HG02852 (cell line): ENCODE data around the gene WTIP.
"Not testable (repeated sequence)": the region's sequence is repeated elsewhere in the genome, so short reads cannot be mapped to it uniquely, and the experiment has no call there.

ENCODE experiments used
- ATAC-seq: cut with Tn5 transposase; IDR thresholded peaks from one replicate; pipeline ENCODE4 v1.9.1; 2021; ENCODE audit warnings: mild to moderate bottlenecking, moderate library complexity; ENCODE audit not compliant: unreplicated experiment

Gene WTIP

DNA sequence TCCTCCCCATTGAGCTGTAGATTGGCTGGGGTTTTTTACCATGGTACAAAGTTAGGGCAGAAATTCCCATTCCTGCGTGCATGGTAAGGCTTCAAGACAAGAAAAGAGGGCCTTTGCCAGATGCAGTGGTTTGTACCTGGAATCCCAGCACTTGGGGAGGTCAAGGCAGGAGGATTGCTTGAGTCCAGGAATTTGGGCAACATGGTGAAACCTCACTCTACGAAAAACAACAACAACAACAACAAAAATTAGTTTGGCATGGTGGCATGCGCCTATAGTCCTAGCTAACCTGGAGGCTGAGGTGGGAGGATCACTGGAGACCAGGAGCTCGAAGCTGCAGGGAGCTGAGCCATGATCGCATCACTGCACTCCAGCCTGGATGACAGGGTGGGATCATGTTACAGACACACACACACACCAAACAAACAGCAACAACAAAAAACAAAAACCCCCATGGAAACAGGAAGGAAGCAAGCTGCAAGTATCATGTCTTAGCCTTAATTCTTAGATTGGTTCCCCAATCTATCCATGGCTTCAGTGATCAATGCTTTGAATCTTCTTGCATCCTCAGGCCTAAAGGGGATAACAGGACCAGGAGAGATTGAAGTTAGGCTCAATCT, 5.5 kb upstream of the WTIP start:
- ATAC-seq: no peak

DNA sequence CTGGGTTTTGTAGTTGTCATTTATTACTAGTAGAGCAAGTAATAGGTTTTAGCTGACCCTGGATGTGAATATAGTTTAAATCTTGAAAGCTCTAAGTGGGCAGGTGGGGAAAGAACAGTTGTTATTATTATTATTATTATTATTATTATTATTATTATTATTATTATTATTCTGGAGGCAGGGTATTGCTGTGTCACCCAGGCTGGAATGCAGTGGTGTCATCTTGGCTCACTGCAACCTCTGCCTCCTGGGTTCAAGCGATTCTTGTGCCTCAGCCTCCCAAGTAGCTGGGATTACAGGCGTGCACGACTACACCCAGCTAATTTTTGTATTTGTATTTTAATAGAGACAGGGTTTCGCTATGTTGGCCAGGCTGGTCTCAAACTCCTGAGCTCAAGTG, 3.1 kb upstream of the WTIP start:
- not testable (repeated sequence) for ATAC-seq

DNA sequence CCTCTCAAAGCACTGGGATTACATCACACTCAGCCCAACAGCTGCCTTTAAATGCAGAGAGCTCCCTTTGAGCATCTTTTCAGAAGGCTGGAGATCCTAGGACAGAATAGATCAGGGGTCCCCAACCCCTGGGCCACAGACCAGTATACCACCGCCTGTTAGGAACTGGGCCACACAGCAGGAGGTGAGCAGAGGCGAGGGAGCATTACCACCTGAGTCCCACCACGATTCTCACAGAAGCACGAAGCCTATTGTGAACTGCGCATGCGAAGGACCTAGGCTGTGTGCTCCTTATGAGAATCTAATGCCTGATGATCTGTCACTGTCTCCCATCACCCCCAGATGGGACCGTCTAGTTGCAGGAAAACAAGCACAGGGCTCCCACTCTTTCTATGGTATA, 2.2 kb upstream of the WTIP start:
- ATAC-seq: no peak

DNA sequence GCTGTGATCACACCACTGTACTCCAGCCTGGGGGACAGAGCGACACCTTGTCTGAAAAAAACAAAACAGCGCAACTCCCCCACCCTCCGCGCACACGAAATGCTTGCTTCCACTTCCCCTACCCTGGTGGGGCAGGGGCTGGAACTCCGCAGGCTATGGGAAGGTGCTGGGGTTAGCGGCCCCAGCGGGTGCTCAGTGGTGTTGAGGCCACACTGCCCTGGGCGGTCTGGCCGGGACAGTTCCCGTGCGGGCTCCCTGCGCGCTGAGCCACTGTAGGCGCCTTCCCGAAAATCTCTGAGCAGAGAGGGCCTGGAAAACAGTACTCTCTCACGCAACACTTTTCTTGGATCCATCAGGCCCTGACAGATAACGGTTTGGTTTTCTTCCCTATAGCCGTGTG, 1.1 kb upstream of the WTIP start:
- no peak for ATAC-seq

DNA sequence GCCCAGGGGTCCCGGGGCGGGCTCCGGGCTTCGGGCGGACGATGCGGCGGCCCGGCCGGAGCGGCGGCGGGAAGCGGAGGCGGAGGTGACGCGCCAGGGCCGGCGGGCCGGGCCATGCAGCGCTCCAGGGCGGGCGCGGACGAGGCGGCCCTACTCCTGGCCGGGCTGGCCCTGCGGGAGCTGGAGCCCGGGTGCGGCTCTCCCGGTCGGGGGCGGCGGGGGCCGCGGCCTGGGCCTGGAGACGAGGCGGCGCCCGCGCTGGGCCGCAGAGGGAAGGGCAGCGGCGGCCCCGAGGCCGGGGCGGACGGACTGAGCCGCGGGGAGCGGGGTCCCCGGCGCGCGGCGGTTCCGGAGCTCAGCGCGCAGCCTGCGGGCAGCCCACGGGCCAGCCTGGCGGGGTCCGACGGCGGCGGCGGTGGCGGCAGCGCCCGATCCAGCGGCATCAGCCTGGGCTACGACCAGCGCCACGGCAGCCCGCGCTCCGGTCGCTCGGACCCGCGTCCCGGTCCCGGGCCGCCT, 362 bp downstream of the WTIP start:
- ATAC-seq: no peak

DNA sequence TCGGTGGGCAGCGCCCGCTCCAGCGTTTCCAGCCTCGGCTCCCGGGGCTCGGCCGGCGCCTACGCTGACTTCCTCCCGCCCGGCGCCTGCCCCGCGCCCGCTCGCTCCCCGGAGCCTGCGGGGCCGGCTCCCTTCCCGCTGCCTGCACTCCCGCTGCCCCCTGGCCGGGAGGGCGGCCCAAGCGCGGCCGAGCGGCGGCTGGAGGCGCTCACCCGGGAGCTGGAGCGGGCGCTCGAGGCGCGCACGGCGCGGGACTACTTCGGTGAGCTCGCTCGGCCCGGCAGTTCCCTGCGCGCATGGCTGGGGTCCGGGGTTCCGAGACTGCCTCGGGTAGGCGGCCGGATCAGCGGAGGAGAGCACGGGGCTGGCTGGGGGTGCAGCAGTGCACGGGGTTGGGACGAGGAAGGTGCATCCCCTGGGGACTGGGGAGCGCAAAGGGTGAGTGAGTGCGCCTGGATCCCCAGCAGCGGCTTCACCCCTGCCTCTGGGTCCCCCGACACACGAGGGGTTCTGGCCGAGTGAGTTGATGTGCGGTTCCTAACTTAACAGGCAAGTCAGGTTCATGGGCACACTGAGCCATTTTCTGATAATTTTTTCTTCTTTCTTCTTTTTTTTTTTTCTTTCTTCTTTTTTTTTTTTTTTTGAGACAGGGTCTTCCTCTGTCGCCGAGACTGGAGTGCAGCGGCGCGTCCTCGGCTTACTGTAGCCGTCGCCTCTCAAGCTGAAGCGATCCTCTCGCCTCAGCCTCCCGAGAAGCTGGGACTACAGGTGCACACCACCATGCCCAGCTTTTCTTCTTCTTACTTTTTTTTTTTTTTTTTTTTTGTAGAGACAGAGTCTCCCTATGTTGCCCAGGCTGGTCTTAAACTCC, 1.1 kb downstream of the WTIP start:
- ATAC-seq: no peak

DNA sequence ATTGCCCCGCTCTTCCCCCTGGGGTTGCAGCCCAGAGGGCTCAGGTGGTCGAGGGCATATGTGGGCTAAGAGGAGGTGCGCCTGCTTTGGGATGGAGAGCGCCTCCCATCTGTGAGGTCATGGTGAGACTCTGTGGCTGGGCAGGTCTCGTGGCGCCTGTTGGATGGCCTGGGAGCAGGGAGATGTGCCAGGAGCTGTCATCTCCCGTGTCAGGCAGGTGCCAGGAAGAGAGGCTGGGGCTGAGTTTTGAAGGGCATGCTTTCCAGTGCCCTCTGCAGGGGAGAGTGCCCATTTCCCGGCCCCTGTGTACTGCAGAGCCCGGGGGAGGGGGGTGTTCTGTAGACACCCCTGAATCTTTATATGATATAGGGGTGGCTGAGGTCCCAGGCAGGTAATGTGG, 2.8 kb downstream of the WTIP start:
- no peak for ATAC-seq

DNA sequence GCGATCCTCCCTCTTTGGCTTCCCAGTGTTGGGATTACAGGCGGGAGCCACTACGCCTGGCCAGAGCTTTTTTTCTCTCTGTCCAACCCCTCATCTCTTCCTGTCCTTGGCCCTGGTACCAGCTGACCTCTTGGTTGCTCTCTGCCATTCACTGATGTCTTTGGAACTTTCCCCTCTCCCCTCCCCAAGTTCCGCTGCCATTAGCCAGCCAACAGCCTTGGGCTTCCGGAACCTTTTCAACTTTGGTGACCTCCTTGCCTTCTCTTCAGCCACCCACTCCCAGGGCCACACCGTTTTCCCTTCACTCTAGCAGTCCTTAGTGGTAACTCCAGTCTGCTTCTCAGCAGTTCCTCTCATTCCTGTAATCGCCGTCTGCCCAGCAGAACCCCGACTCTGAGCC, 4.3 kb downstream of the WTIP start:
- ATAC-seq: no peak

DNA sequence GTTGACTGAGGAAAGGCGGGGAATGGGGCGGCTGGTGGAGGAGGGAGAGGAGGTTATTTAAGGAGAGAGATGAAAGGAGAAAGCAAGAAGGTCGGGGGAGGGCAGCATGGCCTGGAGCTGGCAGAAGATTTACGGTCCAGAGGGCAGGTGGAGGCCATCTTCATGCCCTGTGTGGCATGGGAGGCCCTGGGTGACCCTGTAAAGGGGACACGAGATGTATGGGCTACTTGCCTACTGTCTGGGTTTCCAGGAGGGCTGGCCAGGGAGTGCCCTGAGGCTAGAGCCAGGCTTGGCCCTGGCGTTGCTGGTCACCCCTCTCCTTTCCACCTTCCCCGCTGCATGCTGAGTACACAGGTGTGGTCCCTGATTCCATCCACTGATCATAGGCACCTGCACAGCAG, 6.1 kb downstream of the WTIP start:
- no peak for ATAC-seq

DNA sequence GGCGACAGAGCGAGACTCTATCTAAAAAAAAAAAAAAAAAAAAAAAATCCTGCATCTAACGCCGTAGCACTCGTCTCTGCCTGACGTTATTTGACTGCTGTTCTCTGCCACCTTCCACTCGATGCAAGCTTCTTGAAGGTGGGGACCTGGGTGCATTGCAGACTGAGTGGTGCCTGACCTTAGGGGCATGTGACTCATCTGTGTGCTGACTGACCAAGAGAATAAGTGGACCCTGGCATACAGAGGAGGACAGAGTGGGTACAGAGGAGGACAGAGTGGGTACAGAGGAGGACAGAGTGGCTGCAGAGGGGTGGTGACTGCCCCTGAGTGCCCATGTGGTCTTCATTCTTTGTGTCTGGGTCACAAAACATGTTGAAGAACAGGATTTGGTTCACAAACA, 7.6 kb downstream of the WTIP start:
- no peak for ATAC-seq

DNA sequence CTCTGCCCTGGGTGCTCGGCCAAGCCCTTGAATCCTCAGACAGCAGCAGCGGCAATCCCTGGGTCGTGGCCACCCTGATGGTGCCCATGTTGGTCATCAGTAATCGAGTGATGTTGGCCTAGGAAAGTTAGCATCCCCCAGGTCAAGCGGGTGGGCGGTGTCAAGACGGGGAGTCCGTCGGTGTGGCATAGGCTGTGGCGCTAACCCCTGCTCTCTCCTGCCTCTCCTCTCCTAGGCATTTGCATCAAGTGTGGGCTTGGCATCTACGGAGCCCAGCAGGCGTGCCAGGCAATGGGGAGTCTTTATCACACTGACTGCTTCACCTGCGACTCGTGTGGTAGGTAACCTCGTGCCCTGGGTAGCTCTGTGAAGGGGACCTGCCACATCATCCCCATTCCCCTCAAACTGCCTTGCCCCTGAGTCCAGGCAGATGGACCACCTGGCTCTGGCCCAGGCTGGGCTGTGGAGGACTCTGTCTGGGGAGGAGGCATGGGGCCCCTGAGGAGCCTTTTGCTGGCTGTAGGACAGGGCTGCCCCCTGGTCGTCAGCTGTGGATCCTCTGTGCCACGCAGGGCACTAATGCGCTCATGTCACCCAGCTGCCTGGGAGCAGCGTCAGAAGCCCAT, 8.7 kb downstream of the WTIP start:
- no peak for ATAC-seq

DNA sequence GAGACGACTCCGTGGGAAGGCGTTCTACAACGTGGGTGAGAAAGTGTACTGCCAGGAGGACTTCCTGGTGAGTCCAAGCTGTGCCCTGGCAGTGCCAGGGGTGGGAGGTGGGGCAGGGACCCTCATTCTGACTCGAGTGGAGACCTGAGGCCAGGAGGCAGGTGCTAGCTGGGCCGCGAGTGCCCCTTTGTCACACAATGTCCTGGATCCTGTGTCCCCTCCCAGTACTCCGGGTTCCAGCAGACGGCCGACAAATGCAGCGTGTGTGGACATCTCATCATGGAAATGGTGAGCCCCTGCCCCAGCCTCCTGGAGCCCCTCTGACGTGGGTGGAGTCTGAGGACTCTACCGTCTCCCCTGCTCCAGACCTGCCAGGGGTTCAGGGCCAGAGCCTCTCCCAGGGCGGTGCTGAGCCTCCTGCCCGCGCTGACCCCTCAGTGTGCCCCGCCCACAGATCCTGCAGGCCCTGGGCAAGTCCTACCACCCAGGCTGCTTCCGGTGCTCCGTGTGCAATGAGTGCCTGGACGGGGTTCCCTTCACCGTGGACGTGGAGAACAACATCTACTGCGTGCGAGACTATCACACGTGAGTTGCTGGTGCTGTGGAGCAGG, 11.6 kb downstream of the WTIP start:
- no peak for ATAC-seq

DNA sequence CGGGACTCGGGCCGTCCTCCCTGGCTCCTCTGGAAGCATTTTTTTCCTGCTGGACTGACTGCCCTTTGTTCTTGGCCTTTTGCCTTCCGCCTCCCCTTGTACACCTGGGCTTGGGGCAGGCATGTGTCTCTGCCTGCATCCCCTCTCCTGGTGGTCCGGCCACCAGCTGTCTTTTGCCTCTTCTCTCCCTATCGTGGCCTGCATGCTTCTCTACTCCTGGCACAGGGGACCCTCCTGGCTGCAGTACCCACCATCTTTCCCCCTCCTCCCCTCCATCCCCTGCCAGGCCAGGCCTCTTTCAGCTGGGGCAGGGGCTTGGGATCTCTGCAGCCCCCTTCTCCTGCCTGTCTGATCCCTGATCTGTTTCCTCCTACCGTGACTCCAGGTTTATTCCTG, 12.1 kb downstream of the WTIP start:
- ATAC-seq: no peak

DNA sequence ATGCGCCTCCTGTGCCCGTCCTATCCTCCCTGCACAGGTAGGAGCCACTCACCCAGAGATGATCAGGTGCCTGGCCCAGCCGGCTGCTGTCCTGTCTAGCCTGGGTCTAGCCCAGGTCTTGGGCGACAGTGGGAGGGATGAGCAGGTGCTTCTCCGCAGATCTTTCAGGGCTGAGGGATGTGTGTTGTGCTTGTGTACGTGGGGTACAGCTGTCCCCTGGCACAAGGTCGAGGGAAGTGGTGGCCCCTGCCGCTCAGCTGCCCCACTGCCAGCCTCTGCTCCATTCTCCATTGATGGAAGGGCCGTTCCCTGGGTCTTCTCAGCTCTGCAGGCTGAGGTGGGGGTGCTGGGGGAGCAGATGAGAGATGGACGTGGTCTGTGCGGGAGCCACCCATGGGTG, 13.0 kb downstream of the WTIP start:
- no peak for ATAC-seq

DNA sequence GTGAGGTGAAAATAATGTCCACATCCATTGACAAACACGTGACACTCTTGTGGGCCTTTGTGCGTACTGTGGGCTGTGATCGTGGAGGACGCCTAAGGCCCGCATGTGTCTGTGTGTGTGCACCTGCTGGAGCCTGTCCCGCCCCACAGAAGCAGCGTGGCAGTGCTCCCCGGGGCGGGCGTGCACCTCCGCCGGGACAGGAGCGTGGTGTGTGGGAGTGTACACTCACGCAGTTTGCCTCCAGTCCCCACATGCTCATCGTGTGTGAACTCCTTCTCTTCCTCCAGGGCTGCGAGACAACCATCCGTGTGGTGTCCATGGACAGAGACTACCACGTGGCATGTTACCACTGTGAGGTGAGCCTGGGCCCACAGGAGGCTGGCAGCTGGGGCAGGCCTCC, 13.9 kb downstream of the WTIP start:
- ATAC-seq: no peak

DNA sequence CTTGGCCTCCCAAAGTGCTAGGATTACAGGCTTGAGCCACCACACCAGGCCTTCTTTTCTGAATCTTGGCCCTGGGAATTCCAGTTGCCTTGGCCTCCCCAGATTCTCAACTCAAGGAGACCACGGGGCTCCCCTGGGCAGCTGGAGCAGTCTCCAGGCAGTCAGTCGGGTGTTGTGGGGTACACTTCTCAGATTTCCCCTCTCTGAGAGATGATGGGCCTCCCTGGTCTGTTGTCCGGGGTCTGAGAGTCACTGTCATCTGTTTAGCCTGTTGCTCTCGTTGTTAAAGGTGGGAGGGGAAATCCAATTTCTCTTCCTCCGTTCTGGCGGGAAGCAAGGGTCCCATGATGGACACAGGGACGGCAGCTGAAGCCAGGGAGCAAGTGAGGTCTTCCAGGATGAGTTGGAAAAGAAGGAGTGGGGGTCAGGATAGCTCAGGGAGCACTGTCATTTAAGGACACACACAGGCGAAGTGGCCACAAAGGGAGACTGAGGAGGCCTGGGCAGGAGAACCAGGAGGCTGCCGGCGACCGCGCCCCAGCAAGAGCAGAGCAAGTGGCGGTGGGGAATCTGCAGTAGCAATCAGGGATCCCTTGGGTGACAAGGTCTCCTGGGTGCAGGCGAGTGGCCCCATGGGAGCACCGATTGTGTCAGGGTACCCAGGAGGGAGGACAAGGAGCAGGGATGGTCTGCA, 15.7 kb downstream of the WTIP start:
- no peak for ATAC-seq

DNA sequence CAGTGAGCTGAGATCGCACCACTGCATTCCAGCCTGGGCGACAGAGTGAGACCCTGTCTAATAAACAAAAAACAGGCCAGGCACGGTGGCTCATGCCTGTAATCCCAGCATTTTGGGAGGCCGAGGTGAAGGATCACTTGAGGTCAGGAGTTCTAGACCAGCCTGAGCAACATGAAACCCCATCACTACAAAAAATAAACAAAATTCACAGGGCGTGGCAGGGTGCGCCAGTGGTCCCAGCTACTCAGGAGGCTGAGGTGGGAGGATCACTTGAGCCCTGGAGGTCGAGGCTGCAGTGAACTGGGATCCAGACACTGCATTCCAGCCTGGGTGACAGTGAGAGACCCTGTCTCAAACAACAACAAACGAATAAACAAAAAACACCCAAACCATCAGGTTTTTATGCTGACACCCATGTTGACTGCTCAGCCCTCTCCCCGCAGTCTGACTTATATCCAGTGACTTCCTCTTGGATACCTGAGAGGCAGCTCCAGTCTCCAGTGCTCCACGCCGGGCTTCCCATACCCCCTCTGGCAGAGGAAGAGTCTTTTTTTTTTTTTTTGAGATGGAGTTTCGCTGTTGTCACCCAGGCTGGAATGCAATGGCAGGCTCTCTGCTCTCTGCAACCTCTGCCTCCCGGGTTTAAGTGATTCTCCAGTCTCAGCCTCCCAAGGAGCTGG, 17.7 kb downstream of the WTIP start:
- no peak for ATAC-seq

DNA sequence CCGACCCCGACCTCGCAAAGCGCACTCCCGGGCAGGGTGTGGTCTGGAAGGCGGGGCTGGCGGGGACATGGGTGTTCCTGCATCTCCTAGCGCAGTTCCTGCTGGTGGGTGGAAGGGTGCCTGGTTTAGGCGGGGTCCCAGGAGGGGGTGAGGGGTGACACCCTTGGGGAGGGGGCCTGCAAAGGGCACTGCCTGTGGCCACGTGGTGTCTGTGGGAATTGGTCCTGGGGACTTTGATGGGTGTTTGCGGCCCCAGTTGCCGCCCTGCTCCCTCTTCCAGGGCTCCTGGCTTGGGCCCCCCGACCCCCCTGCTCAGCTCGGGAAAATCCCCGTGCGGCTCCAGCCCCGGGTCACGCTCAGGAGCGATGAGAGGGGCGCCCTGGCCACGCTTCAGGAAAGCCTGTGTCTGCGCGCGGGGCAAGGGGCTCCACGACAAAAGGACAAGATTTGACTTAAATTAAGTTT, 19.1 kb downstream of the WTIP start:
- no peak for ATAC-seq

DNA sequence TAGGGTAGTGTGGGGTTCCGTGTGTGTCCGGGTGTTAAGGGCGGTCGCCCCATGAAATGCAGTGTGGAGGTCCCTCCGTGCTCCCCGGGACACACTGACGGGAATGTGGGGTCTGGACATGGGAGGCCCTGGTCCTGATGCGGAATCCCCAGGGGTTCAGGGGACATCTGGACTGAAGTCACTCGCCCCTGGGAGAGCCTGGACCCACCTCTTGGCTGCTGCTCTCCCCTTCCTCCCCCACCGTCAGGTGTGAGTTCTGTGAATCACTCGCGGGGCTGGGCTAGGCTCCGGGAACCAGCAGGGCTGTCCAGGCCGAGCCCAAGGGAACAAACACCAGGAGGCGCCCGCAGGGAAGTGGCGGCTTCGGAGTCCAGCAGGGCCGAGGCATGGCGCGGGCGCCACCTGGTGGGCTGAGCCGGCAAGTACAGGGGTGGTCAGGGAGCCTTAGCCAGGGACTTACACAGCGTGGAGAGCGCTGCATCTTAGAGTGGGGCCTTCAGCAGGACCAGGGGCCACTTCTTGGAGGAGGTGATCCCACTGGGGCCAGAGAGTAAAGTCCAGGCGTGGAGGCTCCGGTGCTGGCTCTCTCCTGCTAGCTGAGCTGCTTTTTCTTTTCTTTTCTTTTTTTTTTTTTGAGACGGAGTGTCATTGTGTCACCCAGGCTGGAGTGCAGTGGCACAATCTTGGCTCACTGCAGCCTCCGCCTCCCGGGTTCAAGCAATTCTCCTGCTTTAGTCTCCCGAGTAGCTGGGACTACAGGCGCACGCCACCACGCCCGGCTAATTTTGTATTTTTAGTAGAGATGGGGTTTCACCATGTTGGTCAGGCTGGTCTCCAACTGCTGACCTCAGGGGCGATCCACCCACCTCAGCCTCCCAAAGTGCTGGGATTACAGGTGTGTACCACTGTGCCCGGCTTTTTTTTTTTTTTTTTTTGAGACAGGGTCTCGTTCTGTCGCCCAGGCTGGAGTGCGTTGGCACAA, 20.1 kb downstream of the WTIP start:
- ATAC-seq: peak; percentile 79
